Activated CD4-positive, alpha-beta T cell treated with anti-CD3 and anti-CD28 coated beads, Interleukin-2, amount 50 U/mL, for 4 hours (primary cell): Measurements from ENCODE around the gene ACP7.
A peak's percentile ranks its signal among the peaks of the same experiment; 100 is the strongest.
"Not testable (repeated sequence)": the region's sequence is repeated elsewhere in the genome, so short reads cannot be mapped to it uniquely, and the experiment has no call there.

Experiments
- DNase-seq, 2 experiments: peaks; one replicate each; pipeline ENCODE4 v3.0.0-alpha.2; 2020

Gene ACP7, protein sequence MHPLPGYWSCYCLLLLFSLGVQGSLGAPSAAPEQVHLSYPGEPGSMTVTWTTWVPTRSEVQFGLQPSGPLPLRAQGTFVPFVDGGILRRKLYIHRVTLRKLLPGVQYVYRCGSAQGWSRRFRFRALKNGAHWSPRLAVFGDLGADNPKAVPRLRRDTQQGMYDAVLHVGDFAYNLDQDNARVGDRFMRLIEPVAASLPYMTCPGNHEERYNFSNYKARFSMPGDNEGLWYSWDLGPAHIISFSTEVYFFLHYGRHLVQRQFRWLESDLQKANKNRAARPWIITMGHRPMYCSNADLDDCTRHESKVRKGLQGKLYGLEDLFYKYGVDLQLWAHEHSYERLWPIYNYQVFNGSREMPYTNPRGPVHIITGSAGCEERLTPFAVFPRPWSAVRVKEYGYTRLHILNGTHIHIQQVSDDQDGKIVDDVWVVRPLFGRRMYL

DNA sequence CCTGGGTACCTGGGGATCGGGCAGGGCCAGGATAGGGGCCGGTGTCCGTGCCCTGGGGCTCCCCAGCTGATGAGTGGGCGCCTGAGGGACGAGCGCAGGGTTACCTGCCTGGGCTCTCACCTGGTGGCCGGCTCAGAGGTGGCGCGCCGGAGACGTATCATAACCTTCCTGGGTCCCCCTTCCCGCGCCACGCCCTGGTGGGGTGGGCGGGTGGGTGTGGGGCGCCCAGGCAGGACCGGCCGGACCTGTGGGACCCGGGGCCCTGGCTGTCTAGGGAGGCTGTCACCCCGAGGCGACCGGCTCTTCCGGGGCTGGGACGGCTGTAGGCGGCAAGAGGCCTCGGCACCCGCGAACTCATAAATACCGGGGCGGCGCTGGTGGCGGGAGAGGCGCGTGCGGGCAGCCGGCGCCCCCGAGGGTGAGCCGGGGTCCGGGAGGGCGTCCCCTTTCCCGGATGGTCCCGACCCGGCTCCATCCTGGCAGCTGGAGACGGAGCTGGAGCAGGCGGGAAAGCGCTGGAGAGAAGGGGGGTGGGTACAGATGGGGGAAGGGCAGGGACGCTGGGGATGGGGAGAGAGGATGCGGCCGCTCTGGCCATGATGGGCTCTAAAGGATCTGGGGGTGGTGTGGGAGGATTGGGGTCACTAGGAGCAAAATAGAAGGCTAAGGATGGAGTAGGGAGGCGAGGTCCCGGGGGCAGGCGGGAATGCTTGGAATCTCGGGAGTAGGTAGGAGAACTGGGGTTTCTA lies at the start of gene ACP7:
Gene ACP7 (plus strand): TSS at position 386 of the 749 bp plus-strand sequence. CDS start 902 bp downstream, outside the sequence.
- peak in 1 of 2 experiments; percentile 8 for DNase-seq

DNA sequence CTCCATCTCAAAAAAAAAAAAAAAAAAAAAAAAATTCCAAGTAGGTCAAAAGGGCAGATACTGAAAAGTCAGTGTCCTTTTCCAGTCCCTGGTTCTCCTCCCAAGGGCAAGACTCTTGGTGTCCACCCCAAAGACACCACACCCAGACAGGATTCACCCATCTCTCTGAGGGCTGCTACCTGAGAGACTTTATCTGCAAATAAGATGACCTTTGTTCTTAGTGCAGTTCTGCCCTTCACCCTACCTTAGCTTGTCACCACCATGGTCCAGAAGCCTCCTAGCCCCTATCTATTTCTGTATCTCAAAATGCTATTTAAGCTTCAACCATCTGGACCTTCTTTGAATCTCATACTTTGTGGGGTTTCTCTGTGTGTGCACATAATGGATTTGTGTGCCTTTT lies 47.6 kb upstream of the ACP7 start:
- no peak for DNase-seq

DNA sequence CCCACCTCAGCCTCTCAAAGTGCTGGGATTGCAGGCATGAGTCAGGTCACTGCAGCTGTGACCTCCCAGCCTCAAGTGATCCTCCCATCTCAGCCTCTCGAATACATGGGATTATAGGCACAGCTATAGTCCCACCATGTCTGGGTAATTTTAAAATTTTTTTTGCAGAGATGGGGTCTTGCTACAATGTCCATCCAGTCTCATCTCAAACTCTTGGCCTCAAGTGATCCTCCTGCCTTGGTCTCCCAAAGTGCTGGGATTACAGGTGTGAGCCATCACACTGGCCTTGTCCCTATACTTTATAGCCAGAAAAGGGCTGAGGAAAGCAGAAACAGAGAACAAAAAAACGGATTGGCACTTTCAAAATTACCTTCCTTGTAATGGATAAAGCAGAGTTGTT lies 47.0 kb upstream of the ACP7 start:
- DNase-seq: no peak

DNA sequence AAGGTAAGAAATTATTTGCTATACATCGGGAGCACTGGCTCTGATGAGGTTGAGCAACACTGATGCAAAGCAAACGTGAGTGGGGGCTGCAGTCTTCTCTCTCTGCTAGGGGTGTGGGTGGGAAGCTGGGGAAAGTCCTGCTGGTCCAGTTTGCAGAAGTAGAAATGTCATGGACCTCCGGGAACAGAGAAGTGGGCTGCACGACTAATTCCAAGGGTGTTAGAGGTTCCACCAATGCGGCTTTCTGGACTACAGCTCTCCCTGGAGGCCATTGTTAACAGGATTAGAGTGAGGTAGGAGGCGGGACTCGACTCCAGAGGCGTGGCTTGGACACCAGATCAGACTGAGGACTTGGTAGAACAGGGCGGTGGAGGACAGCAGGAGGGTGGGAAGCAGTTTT lies 46.1 kb upstream of the ACP7 start:
- DNase-seq: no peak

DNA sequence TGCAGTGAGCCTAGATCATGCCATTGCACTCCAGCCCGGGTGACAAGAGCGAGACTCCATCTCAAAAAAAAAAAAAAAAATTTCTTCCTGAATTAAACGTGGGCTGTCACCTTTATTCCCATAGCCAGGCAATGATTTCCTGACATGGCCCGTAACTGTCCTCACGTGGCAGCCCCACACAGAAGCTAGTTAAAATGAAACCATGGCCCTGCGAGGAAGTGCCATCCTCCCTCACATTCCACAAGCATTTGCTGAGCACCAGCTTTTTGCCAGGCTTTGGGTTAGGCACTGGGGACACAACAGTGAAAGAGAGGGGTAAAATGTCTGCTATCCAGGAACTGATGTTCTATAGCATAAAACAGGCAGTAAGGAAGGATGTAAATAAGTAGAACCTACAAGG lies 38.7 kb upstream of the ACP7 start:
- no peak for DNase-seq

DNA sequence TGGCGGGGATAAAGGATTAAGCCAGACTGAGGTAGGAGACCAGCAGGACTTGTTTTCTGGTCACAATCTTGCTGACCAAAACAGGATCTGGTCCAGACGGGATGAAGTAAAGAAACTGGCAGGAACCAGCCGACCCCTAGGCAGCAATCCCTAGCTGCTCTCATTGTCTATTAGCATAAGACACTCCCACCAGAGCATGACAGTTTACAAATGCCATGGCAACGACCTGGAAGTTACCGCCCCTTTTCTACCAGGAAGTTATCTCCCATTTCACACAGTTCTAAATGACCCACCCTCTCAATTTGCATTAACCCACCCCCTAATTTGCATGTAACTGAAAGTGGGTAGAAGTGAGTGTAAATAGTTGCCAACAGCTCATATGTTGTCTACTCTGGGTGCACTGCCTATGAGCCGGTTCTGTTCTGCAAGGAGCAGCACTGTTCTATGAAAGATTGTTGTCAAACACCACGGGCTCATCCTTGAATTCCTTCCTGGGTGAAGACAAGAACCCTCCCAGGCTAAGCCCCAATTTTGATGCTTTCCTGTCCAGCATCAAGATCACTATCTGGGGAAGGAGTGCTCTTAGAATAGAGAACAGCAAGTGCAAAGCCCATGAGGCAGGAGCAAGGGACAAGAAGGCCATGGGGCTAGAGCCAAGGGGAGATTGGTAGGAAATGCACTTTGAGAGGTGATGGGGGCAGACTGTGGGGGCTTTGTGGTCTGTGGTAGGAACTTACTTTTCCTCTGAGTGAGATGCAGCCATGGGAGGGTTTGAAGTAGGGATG lies 37.9 kb upstream of the ACP7 start:
- DNase-seq: no peak

DNA sequence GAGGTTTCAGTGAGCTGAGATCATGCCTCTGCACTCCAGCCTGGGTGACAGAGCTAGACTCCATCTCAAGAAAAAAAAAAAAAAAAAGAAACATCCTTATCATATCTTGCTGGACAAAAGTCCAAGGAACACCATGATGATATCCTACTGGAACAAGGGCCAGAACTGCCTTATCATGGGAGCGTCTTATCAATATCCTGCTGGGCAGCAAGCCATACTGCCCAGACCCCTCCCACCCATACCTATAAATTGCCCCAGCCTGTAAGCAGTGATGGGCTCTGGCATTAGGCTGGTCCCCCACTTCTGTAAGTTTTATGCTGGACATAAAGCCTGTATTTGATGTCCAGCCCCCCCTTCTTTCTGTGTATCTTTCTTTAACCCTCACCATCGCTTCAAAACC lies 37.1 kb upstream of the ACP7 start:
- DNase-seq: no peak

DNA sequence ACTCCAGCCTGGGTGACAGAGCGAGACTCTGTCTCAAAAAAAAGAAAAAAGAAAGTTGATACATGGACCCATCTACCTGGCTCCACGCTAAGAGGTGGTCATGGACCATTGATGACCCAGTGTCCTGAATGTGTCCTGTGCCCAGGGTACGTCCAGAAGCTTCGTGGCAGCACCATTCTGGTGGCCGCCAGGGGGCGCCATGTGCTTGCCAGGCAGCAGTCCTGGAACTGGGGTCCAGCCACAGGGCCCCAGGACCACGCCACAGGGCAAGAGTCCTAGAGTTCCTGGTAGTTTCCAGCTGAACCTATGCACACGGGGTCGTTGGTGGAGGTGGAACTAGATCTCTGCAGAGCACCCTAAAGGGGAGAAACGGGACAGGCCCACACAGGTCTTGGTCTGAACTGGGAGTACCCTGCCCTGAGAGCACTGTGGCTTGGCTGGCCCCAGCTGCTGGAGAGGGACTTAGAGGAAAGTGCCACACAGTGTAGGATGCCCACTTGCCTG lies 31.9 kb upstream of the ACP7 start:
- DNase-seq: peak; percentile 61

DNA sequence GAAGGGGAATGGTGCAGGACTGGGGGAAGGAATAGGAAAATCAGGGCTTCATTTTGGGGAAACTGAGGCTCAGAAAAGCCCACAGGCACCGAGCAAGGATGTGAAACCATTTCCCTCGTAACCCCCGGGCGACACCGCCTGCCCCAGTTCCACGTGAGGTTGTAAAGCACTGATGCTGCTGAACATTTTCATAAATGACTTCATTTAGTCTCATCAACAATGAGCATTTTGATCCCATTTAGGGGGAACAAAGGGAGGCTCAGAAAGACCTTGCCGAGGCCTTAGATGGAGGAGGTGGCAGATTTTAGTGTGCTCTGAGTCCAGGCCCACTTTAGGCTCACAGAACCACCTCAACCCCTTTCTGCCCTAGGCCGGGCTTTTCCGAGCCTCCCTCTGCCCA lies 31.3 kb upstream of the ACP7 start:
- DNase-seq: no peak

DNA sequence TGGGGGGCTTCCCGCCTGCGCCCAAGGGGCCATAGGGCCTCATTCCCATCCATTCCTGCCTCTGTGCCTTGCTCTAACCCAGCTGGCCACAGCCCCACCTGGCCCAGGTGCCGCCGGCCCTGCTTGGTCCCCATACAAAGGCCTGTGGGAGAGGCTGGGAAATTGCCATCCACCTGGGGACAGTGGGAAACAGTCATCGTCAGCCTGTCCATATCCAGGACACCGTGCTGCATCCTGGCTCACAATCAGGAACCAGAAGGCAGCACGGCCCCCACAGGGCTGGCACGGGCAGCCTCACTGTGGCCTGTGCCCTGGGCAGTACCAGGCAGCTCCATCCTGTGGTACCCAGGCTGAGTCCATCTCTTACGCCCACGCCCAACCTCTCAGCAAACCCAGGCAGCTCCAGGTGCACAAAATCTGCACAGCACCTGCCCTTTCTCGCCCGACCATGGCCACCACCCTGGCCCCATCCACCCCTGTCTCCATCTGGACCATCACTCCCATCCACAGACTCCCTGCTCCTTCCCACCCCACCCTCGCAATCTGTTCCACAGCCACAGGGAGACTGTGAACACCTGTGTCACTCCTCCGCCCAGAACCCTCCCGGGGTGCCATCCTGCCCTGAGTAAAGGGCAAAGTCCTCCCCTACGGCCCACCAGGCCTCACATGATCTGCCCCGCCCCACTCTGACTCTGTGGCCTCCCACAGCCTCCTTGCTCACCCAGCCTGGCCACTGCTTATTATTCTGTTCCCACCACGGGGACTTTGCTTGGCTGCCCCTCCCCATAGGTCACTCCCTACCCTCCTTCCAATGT lies 30.7 kb upstream of the ACP7 start:
- no peak for DNase-seq

DNA sequence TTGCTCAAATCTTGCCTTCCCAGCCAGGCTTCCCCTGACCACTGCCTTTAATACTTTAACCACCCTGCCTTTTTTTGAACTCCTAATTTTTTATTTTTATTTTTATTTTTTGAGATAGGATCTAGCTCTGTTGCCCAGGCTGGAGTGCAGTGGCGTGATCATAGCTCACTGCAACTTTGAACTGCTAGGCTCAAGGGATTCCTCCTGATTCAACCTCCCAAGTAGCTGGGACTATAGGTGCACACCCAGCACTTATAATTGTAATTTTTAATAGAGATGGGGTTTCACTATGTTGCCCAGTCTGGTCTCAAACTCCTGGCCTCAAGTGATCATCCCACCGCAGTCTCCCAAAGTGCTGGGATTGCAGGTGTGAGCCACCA lies 30.1 kb upstream of the ACP7 start:
- no peak for DNase-seq

DNA sequence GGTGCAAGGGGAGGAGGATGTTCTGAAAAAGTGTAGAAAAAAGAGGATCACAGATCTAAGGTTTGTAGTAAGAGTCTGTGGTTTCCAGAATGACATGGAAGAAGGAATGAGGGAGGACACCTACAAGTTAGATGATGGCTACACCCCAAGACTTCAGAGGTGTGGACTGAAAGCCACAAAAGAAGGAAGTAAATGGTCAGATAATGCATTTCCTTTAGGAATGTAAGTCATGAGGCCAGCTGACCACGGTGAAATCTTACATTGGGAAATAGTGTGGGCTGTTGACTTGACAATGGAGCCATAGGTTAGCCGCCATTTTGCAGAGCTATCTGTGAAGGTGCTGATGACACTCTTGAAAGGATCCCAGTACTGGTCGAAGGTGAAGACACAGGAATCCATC lies 26.6 kb upstream of the ACP7 start:
- no peak for DNase-seq

DNA sequence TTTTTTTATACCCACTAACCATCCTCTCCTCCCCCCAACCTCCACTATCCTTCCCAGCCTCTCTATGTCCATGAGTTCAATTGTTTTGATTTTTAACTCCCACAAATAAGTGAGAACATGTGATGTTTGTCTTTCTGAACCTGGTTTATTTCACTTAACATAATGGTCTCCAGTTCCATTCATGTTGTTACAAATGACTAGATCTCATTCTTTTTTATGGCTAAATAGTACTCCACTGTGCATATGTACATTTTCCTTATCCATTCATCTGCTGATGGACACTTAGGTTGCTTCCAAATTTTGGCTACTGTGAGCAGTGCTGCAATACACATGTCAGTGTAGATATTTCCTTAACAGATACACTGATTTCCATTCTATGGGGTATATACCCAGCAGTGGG lies 24.9 kb upstream of the ACP7 start:
- no peak for DNase-seq

DNA sequence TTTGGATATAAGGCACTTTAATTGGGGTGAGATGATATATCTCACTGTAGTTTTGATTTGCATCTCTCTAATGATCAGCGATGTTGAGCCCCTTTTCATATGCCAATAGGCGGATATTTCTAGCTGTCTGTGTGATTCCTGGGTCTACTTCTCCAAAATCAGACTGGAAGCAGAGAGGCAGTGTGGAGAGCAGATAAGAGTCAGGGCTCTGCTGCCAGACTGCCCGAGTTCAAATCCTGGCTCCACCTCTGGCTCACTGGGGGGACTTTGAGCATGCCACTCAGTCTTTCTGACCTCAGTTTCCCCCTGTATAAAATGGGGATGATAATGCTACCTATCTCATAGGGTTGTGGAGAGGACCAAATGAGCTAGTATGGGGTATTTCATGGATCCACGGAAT lies 24.0 kb upstream of the ACP7 start:
- DNase-seq: no peak

DNA sequence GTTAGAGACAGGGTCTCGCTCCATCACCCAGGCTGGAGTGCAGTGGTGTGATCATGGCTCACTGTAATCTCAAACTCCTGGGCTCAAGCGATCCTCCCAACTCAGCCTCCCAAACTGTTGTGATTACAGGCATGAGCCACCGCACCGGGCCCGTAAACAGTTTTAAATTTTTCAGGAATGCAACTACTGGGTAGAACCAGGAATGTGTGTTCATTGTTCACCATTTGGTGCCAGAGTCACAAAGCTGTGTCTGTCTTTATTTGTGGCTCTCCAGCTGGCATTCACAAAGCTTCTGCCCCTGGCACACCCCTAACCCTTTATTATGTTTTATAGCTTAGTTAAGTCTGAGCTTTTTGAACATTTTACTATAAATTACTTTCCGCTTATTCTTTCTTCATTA lies 19.8 kb upstream of the ACP7 start:
- DNase-seq: no peak

DNA sequence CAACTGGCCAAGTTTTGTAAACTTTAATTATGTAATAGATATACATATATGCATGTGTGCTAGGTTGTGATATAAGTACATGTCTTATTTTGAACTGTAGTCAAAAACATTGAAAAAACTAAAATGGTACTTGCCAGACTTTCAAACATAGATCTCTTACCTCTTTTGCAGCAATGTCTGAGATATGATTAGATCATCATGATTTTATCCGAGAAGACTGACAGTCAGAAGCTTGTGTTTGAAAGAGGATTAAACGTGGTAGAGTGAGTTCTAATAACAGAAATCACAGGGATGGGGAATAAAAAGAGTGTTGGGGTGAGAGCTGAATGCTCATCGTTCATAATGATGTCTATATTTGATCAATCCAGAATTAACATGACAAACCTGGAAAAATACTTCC lies 18.2 kb upstream of the ACP7 start:
- DNase-seq: no peak

DNA sequence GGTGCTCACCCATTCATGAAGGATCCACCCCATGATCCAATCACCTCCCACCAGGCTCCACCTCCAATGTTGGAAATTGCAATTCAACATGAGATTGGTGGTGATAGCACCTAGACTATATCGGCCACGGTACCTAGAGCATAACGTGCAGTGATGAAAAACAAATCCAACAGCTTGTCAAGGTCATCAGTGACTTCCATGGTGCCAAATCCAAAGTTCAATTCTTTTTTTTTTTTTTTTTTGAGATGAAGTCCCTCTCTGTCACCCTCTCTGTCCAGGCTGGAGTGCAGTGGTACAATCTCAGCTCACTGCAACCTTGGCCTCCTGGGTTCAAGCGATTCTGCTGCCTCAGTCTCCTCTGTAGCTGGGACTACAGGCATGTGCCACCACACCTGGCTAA lies 17.1 kb upstream of the ACP7 start:
- DNase-seq: no peak

DNA sequence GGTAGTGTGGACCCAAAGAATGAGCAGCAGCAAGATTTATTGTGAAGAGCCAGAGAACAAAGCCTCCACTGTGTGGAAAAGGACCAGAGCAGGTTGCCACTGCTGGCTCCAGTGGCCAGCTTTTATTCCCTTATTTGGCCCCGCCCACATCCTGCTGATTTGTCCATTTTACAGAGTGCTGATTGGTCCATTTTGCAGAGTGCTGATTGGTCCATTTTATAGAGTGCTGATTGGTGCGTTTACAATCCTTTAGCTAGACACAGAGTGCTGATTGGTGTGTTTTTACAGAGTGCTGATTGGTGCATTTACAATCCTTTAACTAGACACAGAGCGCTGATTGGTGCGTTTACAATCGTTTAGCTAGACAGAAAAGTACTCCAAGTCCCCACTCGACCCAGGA lies 15.9 kb upstream of the ACP7 start:
- not testable (repeated sequence) for DNase-seq

DNA sequence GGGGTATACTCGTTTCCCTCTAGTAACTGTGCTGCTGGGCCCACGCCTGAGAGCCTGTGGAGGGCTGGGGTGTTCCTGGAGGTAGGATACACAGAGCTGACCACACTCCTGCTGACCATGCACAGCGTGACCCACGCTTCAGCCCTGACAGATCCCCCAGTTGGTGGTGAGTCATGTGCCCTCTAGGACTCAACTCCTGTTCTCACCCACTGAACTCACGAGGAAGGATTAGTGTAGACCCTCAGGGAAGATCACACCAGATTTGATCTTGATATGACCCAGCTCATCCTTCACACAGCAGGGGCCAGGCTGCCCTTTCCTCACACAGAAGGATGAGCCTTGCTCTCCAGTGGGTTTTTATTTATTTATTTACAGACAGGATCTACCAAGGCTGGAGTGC lies 13.3 kb upstream of the ACP7 start:
- DNase-seq: no peak

DNA sequence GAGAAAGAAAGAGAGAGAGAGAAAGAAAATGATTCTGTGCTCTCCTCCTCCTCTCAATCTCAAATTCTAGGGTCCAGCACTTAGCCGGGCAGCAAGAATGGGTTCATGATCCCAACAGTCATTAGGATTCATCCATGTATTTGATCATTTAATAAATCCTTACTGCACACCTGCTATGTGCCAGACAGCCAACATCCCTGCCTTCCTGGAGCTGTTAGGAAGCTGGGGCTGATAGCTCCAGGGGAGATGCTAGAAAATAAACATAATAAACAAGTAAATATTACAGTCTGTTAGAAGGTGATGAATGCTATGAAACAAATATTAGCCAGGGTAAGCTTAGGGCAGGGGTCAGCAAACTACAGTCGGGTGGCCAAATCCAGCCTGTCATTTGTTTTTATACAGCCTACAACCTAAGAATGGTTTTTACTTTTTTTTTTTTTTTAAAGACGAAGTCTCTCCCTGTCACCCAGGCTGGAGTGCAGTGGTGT lies 9.9 kb upstream of the ACP7 start:
- DNase-seq: no peak

DNA sequence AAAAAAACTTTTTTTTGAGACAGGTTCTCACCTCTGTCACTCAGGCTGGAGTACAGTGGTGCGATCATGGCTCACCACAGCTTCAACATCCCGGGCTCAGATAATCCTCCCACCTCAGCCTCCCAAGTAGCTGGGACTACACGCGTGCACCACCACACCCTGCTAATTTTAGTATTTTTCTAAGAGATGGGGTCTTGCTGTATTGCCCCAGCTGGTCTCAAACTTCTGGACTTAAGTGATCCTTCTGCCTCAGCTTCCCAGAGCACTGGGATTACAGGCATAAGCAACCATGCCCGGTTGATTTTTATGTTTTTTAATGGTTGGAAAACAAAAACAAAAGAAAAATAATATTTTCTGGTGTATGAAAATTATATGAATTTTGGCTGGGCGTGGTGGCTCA lies 9.2 kb upstream of the ACP7 start:
- DNase-seq: no peak

DNA sequence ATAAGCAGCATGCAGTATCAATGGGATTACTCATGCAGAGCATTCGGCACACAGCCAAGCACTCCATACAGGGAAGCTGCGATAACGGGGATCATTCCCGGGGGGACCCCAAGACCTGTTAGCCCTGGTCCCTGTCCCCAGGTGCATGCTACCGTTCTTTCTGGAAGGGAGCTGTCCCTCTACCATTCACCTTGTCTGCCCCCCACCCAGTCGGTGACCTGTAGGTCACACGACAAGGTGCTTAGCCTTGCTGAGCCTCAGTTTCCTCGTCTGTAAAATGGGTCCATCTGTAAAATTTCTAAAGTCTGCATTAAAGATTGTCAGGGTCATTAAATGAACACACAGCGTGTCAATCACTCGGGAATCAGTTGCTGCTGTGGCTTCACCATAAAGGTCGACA lies 6.8 kb upstream of the ACP7 start:
- DNase-seq: no peak
